HL-60 (cell line): ENCODE measurements around the gene ZNF821.

Experiments used
- DNase-seq, 2 experiments: peaks; one replicate each; pipeline ENCODE4 v3.0.0-alpha.2; 2010 to 2020; ENCODE audit warnings: low read depth in 1 of 2, low spot score in 1 of 2
- H3K27ac ChIP-seq: fragments of 250-450 bp; sonication (Bioruptor Pico); replicated peaks from 2 replicates; pipeline ENCODE4 v1.5.1; 2020; ENCODE audit warnings: mild to moderate bottlenecking, moderate library complexity
- H3K27me3 ChIP-seq: fragments of 250-450 bp; sonication (Bioruptor Pico); 2 replicates; pipeline ENCODE4 v1.5.1; 2021; ENCODE audit warnings: mild to moderate bottlenecking, moderate library complexity; ENCODE audit not compliant: insufficient read depth, poor library complexity, severe bottlenecking
- H3K4me3 ChIP-seq: replicated peaks from 2 replicates; pipeline ENCODE4 v1.5.1; 2011; ENCODE audit warnings: mild to moderate bottlenecking, control low read depth, low read length; ENCODE audit not compliant: insufficient read depth
- GABPA ChIP-seq: IDR thresholded peaks from 2 replicates; pipeline ENCODE4 v1.6.1; 2012; ENCODE audit warnings: low read depth
- POLR2AphosphoS5 ChIP-seq: IDR thresholded peaks from 2 replicates; pipeline ENCODE4 v1.6.1; 2012; ENCODE audit warnings: low read depth
- REST ChIP-seq: IDR thresholded peaks from 2 replicates; pipeline ENCODE4 v1.6.1; 2012; ENCODE audit warnings: low read depth; ENCODE audit not compliant: insufficient replicate concordance
- SPI1 ChIP-seq: IDR thresholded peaks from 2 replicates; pipeline ENCODE4 v1.6.1; 2012; ENCODE audit warnings: low read depth, mild to moderate bottlenecking, borderline replicate concordance
- TF ChIP-seq, protein P1 (sequence below): IDR thresholded peaks from one replicate; pipeline ENCODE4 v1.5.1; 2011; ENCODE audit warnings: low read length, control low read depth, inconsistent platforms; ENCODE audit not compliant: insufficient read depth

ZNF821 gene

DNA sequence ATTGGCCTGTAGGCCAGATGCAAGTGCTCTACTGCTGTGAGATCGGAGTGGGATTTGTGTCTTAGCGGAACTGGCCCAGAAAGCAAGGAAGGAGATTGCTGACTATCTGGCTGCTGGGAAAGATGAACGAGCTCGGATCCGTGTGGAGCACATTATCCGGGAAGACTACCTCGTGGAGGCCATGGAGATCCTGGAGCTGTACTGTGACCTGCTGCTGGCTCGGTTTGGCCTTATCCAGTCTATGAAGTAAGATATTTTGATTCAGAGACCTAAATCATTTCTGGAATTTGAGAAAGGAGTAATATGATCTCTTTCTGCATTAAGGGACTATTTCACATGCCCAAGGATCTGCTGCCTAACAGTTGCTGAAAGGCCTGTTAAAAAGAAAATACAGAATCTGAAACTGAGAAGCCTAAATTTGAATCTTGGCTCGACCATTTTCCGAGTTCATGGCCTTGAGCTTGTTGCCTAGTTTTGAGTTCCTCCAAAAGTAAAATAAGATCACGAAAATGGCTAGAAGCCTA lies 32.5 kb upstream of the ZNF821 start:
- DNase-seq: no peak
- TF ChIP-seq GABPA: no peak
- TF ChIP-seq, protein P1, sequence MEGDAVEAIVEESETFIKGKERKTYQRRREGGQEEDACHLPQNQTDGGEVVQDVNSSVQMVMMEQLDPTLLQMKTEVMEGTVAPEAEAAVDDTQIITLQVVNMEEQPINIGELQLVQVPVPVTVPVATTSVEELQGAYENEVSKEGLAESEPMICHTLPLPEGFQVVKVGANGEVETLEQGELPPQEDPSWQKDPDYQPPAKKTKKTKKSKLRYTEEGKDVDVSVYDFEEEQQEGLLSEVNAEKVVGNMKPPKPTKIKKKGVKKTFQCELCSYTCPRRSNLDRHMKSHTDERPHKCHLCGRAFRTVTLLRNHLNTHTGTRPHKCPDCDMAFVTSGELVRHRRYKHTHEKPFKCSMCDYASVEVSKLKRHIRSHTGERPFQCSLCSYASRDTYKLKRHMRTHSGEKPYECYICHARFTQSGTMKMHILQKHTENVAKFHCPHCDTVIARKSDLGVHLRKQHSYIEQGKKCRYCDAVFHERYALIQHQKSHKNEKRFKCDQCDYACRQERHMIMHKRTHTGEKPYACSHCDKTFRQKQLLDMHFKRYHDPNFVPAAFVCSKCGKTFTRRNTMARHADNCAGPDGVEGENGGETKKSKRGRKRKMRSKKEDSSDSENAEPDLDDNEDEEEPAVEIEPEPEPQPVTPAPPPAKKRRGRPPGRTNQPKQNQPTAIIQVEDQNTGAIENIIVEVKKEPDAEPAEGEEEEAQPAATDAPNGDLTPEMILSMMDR: no peak
- no peak for TF ChIP-seq SPI1
- no peak for TF ChIP-seq REST
- Histone ChIP-seq H3K27me3 (no peaks in the 10 kb centered on the region), H3K4me3 (no peak overlapping the region), H3K27ac (no peak overlapping the region)

DNA sequence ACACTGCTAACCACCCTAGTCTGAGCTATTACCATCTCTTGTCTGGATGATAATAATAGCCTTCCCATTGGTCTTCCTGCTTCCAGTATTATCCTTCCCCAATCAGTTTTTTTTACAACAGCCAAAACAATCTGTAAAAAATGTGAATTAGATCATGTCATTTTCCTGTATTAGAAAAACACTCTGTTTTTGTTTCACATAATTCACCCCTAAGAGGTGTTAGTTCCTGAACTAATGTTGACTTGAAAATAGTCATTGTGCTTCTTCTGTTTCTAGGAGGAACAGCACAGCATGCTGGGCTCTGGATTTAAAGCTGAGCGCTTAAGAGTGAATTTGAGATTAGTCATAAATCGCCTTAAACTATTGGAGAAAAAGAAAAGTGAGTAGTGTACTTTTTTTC lies 31.4 kb upstream of the ZNF821 start:
- no peak for DNase-seq
- Histone ChIP-seq H3K27ac (no peak overlapping the region), H3K27me3 (no peaks in the 10 kb centered on the region), H3K4me3 (no peak overlapping the region)
- TF ChIP-seq GABPA (no peak), POLR2AphosphoS5 (no peak), SPI1 (no peak), REST (no peak)
- TF ChIP-seq, protein P1: no peak

DNA sequence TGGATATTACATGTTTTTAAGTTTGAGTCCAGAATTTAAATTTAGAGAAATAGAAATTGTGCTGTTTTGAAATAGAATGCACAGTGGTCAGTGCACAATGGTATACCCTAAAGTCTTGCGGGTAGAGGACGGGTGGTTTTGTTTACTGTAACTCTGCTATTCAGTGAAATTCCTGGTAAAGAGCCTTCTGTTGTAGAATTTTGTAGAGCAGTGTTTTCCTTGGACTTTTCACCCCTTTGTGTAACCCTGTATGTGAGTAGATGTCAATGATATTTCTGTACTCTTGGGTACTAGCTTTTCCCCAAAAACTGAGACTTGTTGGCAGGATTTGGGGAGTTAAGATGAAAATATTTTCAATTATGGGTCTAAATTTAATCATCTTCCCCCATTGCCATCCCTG lies 30.8 kb upstream of the ZNF821 start:
- H3K27ac ChIP-seq: no peak overlapping the region
- H3K27me3 ChIP-seq: no peaks in the 10 kb centered on the region
- no peak for TF ChIP-seq GABPA
- no peak for TF ChIP-seq REST
- TF ChIP-seq SPI1: no peak
- TF ChIP-seq, protein P1: no peak
- no peak for TF ChIP-seq POLR2AphosphoS5
- no peak for DNase-seq
- no peak overlapping the region for H3K4me3 ChIP-seq
